Tibial artery (tissue), 4 donors: Measurements from ENCODE around the gene CHRNB1.

Experiments used
- DNase-seq, 2 donors: peaks; one replicate each; pipeline ENCODE4 v3.0.0-alpha.2; 2019
- H3K27ac ChIP-seq, 2 donors: fragments of 200-600 bp; sonication (generic) in 1 of 2; 1 replicate in 1 of 2; 2 replicates in 1 of 2; pipeline ENCODE4 v1.5.1; 2018 to 2019; ENCODE audit warnings: mild to moderate bottlenecking in 1 of 2
- H3K27me3 ChIP-seq, 2 donors: fragments of 200-600 bp; sonication (generic) in 1 of 2; one replicate each; pipeline versions ENCODE4 v1.5.1 to v1.6.0; 2016 to 2019
- H3K36me3 ChIP-seq, 3 donors: fragments of 200-600 bp; sonication (generic) in 2 of 3; one replicate each; pipeline ENCODE4 v1.5.1; 2016 to 2019; ENCODE audit warnings: mild to moderate bottlenecking in 2 of 3
- H3K4me1 ChIP-seq, 4 donors: fragments of 200-600 bp; sonication (generic) in 2 of 4; 1 replicate in 3 of 4; 2 replicates in 1 of 4; pipeline ENCODE4 v1.5.1; 2016 to 2019
- H3K4me3 ChIP-seq, 2 donors: fragments of 200-600 bp; sonication (generic) in 1 of 2; 1 replicate in 1 of 2; 2 replicates in 1 of 2; pipeline ENCODE4 v1.5.1; 2018 to 2019; ENCODE audit warnings: mild to moderate bottlenecking in 2 of 2
- H3K9me3 ChIP-seq, 3 donors: fragments of 200-600 bp; sonication (generic) in 1 of 3; one replicate each; pipeline ENCODE4 v1.5.1; 2016 to 2019
- intact Hi-C: fragments of 100-400 bp; cut with DNase I; formaldehyde crosslinking; loops from one replicate; pipeline ENCODE4 v1.15.0; 2023; ENCODE audit warnings: low total_unique reads
- TF ChIP-seq, protein P1 (sequence below), 2 experiments: fragments of 200-600 bp in 1 of 2; fragments of 450-650 bp in 1 of 2; IDR thresholded peaks; one replicate each; pipeline ENCODE4 v1.5.1; 2017 to 2019; ENCODE audit warnings: antibody characterized with exemption in 2 of 2, mild to moderate bottlenecking in 1 of 2, moderate library complexity in 1 of 2

Gene CHRNB1

DNA sequence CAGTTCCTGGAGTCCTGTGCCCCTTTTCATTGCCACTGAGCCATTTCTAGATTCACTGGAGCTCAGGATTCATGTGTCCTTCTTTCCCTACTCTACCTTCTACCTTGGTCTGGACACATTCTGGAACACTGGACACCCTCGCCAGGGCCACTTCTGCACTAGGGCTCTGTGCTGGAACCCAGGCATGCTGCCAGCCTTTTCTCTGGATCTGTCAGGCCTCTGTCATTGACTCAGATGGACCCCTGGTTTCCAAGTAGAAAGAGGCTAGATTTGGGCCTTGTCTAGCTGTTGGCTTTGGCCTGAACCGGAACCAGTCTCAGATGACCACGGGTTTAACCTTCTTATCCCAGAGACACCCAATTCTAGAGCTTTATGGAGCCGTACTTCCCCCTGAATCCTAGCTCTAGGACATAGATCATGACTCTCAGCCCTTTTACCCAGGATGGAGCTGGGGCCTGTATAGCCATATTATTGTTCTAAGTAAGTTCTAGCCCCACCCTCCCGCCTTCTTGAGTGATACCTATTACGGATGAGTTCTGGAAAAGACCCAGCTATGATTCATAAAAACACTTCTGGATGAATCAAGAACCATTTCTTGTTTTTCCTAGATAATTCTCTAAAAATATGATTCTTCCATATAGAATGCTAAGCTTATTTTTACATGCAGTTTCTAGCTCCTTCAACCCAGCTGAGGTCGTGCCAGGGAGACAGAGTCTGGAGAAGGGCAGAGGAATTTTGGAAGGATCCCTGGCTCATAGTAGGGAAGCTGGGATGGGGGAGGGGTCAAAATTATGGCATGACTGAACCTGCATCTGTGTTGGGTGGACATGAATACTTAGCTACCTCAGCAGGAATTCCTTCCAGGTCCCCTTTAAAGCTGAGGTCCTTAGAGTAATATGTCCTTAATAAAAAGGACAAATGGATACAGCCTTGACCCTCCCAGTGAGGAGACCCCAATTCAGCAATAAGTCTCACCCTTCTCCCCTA is 1.1 kb upstream of the CHRNB1 start:
- H3K9me3 ChIP-seq: no peaks in the 10 kb centered on the region
- H3K36me3 ChIP-seq: no peaks in the 10 kb centered on the region
- DNase-seq: no peak
- no peak overlapping the region for H3K27ac ChIP-seq
- H3K4me1 ChIP-seq: peaks cover 5 to 49% (median 37%) of the 10 kb centered on the region in 4 donors
- TF ChIP-seq, protein P1, sequence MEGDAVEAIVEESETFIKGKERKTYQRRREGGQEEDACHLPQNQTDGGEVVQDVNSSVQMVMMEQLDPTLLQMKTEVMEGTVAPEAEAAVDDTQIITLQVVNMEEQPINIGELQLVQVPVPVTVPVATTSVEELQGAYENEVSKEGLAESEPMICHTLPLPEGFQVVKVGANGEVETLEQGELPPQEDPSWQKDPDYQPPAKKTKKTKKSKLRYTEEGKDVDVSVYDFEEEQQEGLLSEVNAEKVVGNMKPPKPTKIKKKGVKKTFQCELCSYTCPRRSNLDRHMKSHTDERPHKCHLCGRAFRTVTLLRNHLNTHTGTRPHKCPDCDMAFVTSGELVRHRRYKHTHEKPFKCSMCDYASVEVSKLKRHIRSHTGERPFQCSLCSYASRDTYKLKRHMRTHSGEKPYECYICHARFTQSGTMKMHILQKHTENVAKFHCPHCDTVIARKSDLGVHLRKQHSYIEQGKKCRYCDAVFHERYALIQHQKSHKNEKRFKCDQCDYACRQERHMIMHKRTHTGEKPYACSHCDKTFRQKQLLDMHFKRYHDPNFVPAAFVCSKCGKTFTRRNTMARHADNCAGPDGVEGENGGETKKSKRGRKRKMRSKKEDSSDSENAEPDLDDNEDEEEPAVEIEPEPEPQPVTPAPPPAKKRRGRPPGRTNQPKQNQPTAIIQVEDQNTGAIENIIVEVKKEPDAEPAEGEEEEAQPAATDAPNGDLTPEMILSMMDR (IDR thresholded peaks at IDR 0.05): no peak
- intact Hi-C loops: no loop called here
- peaks cover 5 to 60% of the 10 kb centered on the region in 2 donors for H3K27me3 ChIP-seq
- H3K4me3 ChIP-seq: no peak overlapping the region

DNA sequence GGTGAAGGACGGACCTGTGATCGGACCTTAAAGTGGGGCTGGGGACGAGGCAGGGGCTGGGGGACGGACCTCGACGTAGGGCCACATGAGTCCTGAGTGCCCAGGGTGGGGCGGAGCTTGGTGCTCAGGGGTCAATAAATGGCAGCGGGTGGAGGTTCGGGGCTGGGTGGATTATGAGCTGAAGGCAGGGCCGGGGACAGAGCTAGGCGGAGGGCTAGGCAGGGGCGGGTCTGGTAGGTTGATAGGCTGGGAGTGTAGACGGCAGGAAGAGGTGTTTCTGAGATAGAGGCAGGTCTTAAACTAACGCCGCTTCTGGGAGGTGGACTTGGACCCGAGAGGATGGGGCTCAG is 733 bp downstream of the CHRNB1 start:
- Histone ChIP-seq H3K9me3 (no peaks in the 10 kb centered on the region), H3K4me3 (peak overlapping the region; percentile 35 to 45), H3K27me3 (peaks cover 2 to 43% of the 10 kb centered on the region in 2 donors), H3K4me1 (peaks cover 5 to 31% (median 21%) of the 10 kb centered on the region in 4 donors), H3K27ac (no peak overlapping the region), H3K36me3 (no peaks in the 10 kb centered on the region)
- TF ChIP-seq, protein P1 (IDR thresholded peaks at IDR 0.05): no peak
- intact Hi-C loops: no loop called here
- DNase-seq: no peak

DNA sequence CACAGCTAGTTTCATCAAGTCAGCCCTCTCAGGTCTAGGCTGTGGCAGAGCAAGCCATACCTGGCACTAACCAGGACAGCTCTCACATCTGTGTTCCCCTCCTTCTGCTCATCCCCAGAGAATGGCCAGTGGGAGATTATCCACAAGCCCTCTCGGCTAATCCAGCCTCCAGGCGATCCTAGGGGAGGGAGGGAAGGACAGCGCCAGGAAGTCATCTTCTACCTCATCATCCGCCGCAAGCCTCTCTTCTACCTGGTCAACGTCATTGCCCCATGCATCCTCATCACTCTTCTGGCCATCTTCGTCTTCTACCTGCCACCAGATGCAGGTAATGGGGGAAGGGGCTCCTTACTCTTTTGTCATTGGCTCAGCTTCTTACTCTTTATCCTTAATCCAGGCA is 3.6 kb downstream of the CHRNB1 start:
- TF ChIP-seq, protein P1 (IDR thresholded peaks at IDR 0.05): no peak
- H3K9me3 ChIP-seq: no peaks in the 10 kb centered on the region
- no peaks in the 10 kb centered on the region for H3K36me3 ChIP-seq
- no peak overlapping the region for H3K4me3 ChIP-seq
- peaks cover 2 to 31% of the 10 kb centered on the region in 2 donors for H3K27me3 ChIP-seq
- DNase-seq: no peak
- H3K4me1 ChIP-seq: peaks cover 5 to 26% (median 16%) of the 10 kb centered on the region in 4 donors
- intact Hi-C loops: no loop called here
- no peak overlapping the region for H3K27ac ChIP-seq

DNA sequence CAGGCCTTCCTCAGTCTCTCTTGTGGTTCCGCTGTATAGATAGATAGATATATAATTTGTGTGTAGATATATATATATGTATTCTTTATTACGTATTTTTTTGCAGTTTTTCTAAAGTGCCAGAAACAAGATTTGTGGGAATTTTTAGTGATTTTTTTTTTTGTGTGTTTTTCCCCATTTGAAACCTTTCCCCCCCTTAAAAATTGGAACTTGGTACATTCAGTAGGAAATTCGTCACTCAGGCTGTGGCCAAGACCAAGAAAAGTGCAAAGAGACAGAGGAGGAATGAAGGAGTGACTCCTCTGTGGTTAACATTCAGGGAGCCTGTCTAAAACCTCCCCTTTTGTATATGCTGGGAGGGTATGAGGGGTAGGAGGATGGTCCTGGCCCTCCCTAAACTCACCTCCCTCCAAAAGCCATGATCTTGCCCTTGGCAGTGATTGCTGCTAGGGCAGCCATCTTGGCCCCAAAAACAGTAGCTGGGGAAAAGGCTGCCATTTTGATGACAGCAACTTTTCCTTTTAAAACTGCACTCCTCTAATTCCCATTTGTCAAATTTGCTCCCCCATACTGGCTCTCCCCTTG is 15.2 kb downstream of the CHRNB1 start:
- Histone ChIP-seq H3K36me3 (peaks cover 20 to 34% (median 29%) of the 10 kb centered on the region in 3 donors), H3K4me3 (no peak overlapping the region), H3K4me1 (peaks cover 0 to 13% (median 7%) of the 10 kb centered on the region in 4 donors), H3K27ac (peak overlapping the region in 1 of 2 donors; percentile 4), H3K27me3 (no peaks in the 10 kb centered on the region), H3K9me3 (no peaks in the 10 kb centered on the region)
- intact Hi-C loops: no loop called here
- no peak for DNase-seq
- TF ChIP-seq, protein P1 (IDR thresholded peaks at IDR 0.05): no peak

DNA sequence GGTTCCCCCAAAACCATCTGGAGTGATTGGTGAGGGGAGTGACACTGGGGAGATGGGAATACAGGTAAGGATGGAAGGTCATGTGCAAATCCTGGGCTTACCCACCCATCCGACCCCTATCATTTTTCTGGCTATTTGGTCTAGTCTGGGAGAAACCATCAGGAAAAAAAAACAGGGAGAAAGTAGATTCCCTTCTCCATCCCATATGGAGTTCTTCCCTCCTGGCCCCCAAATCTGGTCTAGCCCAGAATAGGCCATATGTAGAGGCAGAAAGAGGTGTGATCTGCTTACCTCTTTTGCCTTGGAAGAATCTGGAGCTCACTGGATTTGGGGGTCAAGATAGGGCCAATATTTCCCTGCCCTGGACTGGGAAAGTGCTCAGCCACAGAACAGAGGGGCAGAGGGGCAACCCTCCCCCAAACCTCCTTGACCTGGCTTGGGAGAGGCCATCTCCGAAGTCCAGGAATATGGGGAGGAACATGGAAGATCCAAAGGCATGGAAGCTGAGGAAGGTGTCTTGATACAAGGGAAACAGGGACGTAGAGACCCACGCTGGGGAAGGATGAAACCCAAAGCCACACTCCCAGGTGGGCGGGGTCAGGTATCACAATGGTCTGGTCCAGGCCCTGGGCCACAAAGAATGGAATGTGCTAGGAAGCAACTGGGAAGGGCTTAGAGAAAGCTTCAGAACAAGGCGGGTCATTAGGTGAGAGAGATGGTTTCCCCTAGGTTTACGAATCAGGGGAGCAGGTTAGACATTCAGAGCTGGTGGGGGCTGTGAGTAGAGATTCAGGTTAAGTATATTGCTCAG is 16.2 kb downstream of the CHRNB1 start:
- Histone ChIP-seq H3K9me3 (no peaks in the 10 kb centered on the region), H3K4me3 (no peak overlapping the region), H3K27ac (peak overlapping the region in 1 of 2 donors; percentile 4), H3K36me3 (peaks cover 30 to 44% (median 37%) of the 10 kb centered on the region in 3 donors), H3K4me1 (peaks cover 0 to 14% (median 10%) of the 10 kb centered on the region in 4 donors), H3K27me3 (no peaks in the 10 kb centered on the region)
- intact Hi-C loops: no loop called here
- no peak for DNase-seq
- TF ChIP-seq, protein P1 (IDR thresholded peaks at IDR 0.05): no peak
